ENCODE measurements around the gene PARVB.

The PARVB gene

GRCh38 chr22:44096736-44097135, 72.6 kb downstream of the PARVB start:
- TF ChIP-seq CTCF (IDR thresholded peaks at IDR 0.05) = no peak

DNA sequence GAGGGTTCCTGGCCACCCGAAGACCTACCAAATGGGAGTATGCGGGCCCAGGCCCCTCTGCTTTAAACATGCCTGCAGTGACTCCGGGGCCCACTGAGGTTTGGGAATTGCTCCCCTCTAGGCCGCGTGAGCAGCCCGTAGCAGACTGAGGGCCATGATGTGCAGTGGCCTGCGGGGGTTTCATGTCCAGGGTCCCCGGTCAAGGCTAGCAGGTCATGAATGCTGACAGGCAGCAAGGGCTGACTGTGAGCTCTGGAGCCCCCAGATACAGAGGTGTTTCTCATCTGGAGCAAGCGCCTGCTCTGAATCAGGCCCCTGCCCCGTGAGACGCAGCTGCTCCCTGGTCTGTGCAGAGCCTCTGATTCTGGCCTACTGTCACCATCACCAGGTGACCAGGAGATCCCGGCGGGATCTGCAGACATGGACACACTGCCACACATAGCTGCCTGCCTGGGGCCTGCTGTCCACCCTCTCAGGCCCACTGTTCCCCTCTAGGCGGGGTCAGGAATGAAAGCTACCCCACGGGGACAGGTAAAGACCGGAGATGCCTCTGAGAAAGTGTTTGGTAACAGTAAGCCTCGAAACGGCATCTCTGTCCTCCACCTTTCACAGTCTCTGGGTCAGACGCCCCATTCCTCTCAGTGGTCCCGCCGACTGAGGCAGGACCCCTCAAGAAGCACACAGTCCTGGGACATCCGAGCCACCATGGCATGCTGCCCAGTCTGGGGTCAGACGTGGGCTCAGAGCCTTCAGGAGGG, 73.3 kb downstream of the PARVB start:
- no peak for TF ChIP-seq CTCF (IDR thresholded peaks at IDR 0.05)

DNA sequence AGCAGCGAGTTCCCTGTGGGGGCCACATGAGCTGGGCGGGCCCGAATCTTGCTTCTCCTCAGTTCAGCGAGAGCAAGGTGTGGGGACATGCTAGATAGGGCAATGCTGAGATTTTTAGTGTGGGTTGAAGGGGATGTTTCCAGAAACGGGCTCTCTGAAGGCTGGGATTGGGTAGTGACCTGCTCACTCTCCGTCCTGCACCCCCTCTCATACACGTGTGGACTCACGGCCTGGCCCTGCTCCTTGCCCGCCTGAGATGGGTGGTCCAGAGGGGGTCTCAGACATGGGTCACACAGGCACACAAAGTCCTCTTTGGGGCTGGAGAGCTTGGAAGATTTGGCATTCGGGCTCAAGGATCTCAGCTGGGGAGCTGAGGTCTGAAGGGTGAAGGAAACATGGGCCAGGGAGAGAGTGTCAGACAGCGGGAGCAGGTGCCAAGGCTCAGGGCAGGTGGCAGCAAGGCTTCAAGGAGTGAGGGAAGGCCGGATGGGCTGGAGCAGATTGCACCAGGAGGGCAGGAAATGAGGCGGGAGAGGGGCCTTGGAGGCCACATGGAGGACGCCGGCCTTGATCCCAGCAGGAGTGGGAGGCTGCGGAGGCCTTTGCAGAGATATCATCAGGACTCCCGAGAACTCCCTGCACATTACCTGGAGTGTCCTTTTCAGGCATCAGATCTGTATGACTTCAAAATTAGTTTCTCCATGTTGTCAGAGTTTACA, 74.1 kb downstream of the PARVB start:
- no peak for TF ChIP-seq CTCF (IDR thresholded peaks at IDR 0.05)

DNA sequence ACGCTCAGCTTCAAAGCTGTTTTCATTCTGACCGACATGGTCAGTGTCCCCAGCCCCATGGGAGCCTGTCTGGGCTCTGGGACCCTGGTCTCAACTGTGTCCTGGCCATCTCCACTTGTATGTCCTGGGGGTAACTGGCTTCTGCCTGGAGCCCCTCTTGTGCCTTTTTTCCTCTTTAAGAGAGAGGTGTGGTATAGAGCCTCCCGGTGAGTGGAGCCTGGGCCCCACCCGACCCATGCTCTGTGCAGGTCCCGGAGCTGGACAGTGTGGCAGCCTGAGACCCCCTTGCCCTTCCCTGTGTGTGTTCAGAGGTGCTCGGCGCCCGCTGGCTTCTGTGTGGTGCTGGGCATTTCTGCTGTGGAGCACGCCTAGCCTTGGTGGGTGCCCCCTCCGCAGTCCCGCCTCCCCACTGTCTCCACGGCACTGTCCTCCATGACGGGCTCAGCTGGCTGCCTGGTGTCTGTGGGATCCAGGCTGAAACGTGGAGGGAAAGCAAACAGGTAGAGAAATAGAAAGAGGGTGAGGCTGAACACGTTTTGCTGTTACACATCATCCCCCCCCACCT, 74.9 kb downstream of the PARVB start:
- no peak for TF ChIP-seq CTCF (IDR thresholded peaks at IDR 0.05)

- TF ChIP-seq CTCF (IDR thresholded peaks at IDR 0.05) = no peak
Observed at GRCh38 chr22:44099696-44100095, 75.6 kb downstream of the PARVB start.

DNA sequence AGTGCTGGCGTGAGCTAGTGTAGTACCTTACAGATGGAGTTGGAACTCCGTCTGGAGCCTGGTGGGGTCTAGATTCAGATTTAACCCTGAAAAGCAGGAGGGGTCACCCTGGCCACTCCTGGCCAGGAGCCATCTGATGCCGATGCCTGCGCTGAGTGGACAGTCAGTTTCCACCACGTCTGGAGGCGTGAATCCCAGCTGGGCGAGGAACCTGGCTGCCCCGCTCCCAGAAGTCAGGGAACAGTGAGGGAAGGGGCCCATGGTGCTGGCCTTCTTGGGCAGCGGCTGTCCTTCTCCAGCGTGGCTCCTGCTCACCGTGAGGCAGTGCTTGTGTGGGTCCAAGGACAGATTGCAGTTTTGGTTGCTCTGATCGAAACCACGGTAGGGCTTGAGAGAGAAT, 76.3 kb downstream of the PARVB start:
- TF ChIP-seq CTCF (IDR thresholded peaks at IDR 0.05) = no peak

DNA sequence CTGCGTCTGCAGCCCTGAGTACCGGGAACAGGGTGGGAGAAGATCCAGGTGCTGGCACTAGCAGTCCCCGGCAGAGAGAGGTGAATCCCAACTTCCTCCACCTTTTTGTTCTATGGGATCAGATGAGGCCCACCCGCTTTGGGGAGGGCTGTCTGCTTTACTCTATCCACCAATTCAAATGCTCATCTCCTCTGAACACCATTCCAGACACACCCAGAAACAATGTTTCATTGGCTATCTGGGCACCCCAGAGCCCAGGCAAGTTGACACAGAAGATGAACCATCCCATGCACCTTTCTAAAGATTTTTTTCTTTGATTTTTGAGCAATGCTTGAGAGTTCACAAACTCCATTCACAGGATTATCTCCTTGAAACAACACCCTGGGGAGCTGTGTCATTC, 78.0 kb downstream of the PARVB start:
- no peak for TF ChIP-seq CTCF (IDR thresholded peaks at IDR 0.05)
